SH-SY5Y (cell line): ENCODE data around the gene ELMO3.

Source experiments
- GATA2 ChIP-seq: IDR thresholded peaks from 2 replicates; pipeline ENCODE4 v1.6.1; 2011; ENCODE audit warnings: mild to moderate bottlenecking, low read depth, low read length
- GATA3 ChIP-seq: IDR thresholded peaks from 2 replicates; pipeline ENCODE4 v1.6.1; 2011; ENCODE audit warnings: low read depth, mild to moderate bottlenecking, low read length, moderate library complexity

DNA sequence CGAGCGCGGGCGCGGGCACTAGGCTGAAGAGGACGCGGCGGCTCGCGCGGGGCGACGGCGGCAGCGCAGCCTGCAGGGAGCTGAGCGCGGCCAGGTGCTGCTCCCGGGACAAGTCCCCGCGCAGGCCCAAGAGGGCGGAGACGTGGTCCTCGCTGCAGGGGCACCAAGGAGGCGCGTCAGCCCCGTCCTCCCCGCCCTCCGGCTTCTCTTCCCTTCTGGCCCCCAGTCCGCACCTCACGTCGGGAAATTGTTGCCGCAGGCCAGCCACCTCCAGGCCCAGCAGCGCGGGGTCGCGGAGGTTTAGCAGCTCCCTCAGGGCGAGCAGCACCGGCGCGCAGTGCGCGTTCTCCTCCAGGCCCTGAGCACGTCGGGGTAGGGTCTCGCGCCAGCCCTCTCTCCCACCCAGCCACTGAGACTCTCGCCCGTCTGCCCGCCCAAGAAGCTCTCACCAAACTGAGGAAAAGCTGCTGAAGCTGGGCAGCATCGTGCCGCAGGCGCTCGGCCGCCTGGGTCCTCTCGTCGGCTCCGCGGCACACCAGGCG lies 14.4 kb upstream of the ELMO3 start:
- no peak for TF ChIP-seq GATA2
- TF ChIP-seq GATA3: no peak
